CD4-positive, alpha-beta T cell treated with Interleukin-10 for 1 hour (primary cell): ENCODE results near the gene MAMDC4.

Source experiments
- DNase-seq: peaks from one replicate; pipeline ENCODE4 v3.0.0-alpha.2; 2020

MAMDC4 gene

GRCh38 chr9:136849960-136850865 lies 1.9 kb upstream of the MAMDC4 start:
- no peak for DNase-seq

- DNase-seq, result no peak
Observed at GRCh38 chr9:136850866-136851775, 1.0 kb upstream of the MAMDC4 start.

- no peak for DNase-seq
Observed at GRCh38 chr9:136852664-136853595, 784 bp downstream of the MAMDC4 start.

- peak; percentile 13 for DNase-seq
Observed at GRCh38 chr9:136853596-136854112, 1.5 kb downstream of the MAMDC4 start.

- no peak for DNase-seq
Observed at GRCh38 chr9:136854113-136854841, 2.1 kb downstream of the MAMDC4 start.

GRCh38 chr9:136854842-136855460 lies 2.8 kb downstream of the MAMDC4 start:
- DNase-seq, result no peak

GRCh38 chr9:136855461-136856078 lies 3.4 kb downstream of the MAMDC4 start:
- DNase-seq, result no peak

- DNase-seq, result no peak
Observed at GRCh38 chr9:136856079-136856476, 3.9 kb downstream of the MAMDC4 start.

GRCh38 chr9:136856541-136857141 lies 4.5 kb downstream of the MAMDC4 start:
- no peak for DNase-seq

- DNase-seq, result no peak
Observed at GRCh38 chr9:136857166-136857565, 5.0 kb downstream of the MAMDC4 start.

GRCh38 chr9:136857581-136858412 lies 5.7 kb downstream of the MAMDC4 start:
- DNase-seq, result no peak

- no peak for DNase-seq
Observed at GRCh38 chr9:136858452-136858843, 6.3 kb downstream of the MAMDC4 start.

GRCh38 chr9:136858844-136859757 lies 7.0 kb downstream of the MAMDC4 start:
- DNase-seq, result no peak

- no peak for DNase-seq
Observed at GRCh38 chr9:136860529-136860928, 8.4 kb downstream of the MAMDC4 start.

- DNase-seq, result no peak
Observed at GRCh38 chr9:136860933-136861873, 9.1 kb downstream of the MAMDC4 start.

- no peak for DNase-seq
Observed at GRCh38 chr9:136861874-136862457, 9.8 kb downstream of the MAMDC4 start.
